ENCODE results near the gene NMNAT3.

NMNAT3 gene

GRCh38 chr3:139521144-139521543 is 156.6 kb downstream of the NMNAT3 start:
- no peak for DNase-seq (ENCODE audit: low read depth in 2 of 2)

DNA sequence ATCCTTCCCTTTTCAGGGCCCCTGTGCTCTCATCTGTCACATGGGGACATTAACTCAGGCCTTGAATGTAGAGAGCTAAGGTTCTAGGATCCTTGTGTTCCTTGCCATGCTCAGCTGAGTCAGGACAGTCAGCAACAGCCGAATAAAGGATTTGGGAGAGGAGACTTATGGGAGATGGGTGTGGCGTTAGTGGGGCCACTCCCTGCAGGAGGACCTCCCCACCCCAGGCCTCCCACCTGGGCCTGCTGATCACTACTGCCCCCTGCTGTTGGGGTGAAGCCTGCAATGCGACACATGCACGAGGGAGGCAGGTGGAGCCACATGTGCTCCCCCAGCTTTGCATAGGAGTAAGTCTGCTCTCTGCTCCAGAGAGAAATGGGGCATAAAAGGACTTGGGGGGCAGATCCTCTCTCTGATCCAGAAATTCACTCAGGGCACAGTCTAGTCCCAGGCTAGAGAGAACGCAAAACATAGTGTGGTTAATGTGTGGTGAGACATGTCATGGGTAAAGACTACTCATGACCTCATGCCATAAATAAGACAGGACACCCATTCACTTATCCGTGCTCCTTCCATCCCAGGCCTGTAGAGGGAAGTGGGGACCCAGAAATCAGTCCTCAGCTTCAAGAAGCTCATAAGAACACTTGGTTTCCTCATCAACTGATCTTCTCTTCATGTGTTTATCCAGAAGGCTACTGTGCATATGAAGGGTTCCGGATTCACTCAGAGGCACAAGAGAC is 157.6 kb downstream of the NMNAT3 start:
- no peak for DNase-seq (ENCODE audit: low read depth in 2 of 2)

DNA sequence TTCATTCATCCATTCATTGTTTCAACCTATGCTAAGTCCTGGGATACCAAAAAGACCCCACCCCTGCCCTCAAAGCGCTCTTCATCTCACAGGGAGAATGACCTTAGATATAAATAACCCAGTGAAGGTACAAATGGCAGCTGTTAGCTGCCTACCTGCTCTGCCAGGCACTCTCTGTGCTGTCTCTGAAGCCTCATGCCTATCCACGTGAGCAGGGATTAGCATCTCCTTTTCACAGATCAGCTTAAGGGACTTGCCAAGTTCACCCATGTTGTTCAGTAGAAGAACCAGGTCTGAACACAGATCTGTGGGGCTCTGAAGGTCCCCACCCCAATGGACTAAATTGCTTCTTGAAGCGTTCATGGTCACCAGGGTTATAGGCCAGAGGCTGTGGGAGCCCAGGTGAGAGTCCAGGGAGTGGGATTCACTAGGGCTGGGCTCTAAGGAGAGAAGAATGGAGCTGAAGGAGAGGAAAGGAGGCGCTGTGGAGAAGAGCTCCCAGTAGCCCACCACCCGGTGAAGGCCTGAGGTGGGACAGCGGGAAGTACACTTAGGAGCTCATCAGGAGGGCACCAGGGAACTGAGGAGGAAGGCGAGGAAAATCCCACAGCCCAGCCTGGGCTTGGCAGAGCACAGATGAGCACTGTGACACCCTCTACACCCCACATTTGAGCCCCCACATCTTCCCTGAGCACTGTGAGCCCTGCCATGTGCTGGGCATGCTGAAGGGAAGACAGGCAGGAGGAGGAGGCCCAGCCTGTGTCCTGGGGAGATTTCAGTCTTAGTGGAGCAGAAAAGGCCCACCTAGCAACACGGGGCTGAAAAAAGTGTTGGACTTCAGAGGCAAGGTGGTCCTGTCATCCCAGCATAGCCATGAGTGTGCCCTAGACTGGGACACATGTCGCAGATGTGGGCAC is 158.6 kb downstream of the NMNAT3 start:
- no peak for DNase-seq (ENCODE audit: low read depth in 2 of 2)

- no peak for DNase-seq (ENCODE audit: low read depth in 2 of 2)
Measured at GRCh38 chr3:139518306-139518705, 159.5 kb downstream of the NMNAT3 start.

DNA sequence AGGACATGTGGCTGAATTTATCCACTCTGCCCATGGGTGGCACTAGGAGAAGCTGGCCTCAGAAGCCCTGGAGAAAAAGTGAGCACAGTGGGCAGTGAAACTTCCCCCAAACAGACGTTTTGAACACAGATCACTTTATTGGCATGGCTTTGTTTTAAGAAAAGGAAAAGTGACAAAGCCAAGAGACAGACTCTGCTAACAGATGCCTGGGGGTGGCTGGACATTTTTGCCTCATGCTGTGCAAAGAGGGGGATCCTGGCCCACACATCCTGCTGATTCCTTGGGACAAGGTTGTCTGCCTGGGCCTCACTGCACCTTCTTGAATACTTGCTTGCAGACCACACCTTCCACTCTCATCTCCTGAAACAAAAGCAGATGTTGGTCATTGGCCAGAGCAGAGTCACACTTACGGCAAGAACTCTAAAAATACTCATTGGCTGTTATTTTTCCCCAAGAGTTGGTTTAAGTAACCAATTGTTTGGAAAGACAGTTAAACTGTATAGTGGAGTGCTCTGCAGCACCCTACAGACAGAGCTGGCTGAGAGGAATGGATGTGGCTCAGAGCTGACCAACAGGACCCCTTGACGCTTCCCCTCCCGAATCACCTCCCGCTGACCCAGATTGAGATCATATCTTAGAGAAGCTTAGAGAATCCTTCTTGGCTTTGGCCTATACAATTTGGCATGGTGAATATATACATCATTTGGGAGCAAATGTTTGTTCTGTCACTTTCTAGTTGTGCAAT is 160.3 kb downstream of the NMNAT3 start:
- no peak for DNase-seq (ENCODE audit: low read depth in 2 of 2)

- DNase-seq (ENCODE audit: low read depth in 2 of 2) = no peak
Measured at GRCh38 chr3:139514741-139515140, 163.0 kb downstream of the NMNAT3 start.

All from activated CD8-positive, alpha-beta memory T cell treated with anti-CD3 and anti-CD28 coated beads for 4 hours (primary cell).